Vagina (tissue), 2 donors: Measurements from ENCODE around the gene TROAP.

Experiments
- POLR2A ChIP-seq, 2 donors: fragments of 450-650 bp; IDR thresholded peaks; one replicate each; pipeline ENCODE4 v1.6.1; 2017; ENCODE audit warnings: antibody characterized with exemption in 2 of 2, mild to moderate bottlenecking in 2 of 2, moderate library complexity in 2 of 2
- TF ChIP-seq, protein P1 (sequence below), 3 experiments: fragments of 450-650 bp in 2 of 3; fragments of 200-600 bp in 1 of 3; sonication (generic) in 1 of 3; IDR thresholded peaks; one replicate each; pipeline ENCODE4 v1.5.1; 2017 to 2019; ENCODE audit warnings: antibody characterized with exemption in 3 of 3, mild to moderate bottlenecking in 2 of 3, moderate library complexity in 2 of 3

DNA sequence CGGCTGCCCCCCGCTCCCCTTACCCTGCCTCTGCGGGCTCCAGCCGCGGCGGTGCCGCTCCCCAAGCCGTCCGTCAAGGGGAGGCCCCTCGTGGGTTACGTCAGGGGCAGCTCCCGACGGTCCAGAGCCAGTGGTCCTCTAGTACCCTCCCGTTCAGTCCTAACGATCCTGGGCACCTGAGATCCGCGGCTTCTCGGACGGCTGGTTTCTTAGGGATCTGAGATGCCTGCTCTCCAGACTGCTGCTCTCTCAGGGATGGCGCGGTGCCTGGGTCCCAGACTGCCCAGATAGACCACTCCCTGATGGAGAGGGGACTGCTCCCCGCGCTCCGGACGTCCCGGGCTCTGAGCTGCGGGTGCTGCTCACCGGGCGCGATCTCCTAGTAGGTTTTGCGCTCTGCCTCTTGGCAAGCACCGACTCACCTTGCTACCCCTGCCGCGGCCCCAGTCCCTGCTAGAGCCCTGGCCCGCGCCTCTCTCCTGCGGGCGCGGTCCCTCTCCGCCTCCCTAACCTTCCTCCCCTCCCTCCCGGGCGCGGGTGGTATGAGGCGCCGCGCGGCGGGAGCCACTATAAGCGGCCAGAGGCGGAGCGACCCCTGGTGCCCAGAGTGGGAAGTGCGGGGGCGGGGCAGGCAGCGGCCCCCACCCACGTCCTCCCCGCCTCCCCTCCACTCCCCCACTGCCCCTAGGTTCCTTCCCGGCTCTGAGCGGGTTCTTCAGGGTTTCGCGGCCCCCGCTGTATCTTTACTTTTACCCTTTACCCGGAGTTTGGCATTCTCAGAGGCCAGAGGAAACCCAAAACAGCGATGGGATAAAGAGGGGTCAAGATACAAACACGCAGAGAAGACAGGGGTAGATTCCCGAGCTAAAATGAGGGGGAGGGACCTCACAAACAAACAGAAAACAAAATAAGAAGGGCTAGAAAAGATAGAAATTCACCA lies 13.9 kb downstream of the TROAP start, which contains the start of gene C1QL4:
- TF ChIP-seq, protein P1, sequence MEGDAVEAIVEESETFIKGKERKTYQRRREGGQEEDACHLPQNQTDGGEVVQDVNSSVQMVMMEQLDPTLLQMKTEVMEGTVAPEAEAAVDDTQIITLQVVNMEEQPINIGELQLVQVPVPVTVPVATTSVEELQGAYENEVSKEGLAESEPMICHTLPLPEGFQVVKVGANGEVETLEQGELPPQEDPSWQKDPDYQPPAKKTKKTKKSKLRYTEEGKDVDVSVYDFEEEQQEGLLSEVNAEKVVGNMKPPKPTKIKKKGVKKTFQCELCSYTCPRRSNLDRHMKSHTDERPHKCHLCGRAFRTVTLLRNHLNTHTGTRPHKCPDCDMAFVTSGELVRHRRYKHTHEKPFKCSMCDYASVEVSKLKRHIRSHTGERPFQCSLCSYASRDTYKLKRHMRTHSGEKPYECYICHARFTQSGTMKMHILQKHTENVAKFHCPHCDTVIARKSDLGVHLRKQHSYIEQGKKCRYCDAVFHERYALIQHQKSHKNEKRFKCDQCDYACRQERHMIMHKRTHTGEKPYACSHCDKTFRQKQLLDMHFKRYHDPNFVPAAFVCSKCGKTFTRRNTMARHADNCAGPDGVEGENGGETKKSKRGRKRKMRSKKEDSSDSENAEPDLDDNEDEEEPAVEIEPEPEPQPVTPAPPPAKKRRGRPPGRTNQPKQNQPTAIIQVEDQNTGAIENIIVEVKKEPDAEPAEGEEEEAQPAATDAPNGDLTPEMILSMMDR (IDR thresholded peaks at IDR 0.05), result peak; percentile 45 to 94 (median 57)
- no peak for TF ChIP-seq POLR2A (IDR thresholded peaks at IDR 0.05)
